ENCODE data around the gene NDC80. TPM values are rescaled to one million over a fixed set of nuclear protein-coding genes. Genes with fewer than 3 reads are reported as not detected.

NDC80 gene
- total RNA-seq, 1 donor from 2014 or later: 0.29 TPM

DNA sequence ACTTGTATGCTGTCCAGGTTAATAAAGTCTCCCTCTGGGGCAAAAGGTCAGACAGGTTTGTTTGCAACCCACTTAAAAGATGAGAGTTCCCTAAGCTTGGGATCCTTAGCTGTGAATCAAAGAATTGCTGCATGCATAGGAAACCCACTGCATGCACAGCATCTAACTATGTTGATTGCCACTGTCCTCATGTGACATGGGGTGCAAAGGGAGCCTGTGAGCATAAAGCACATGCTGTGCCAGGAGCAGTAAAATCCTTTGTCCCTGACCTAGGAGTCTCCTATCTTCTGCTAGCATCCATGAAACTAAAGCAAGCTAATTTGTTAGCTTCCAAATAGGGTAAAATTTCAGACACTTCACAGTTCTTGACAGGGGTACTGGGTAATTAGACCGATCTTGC lies 13.8 kb upstream of the NDC80 start:
- DNase-seq (ENCODE audit: low spot score): no peak

DNA sequence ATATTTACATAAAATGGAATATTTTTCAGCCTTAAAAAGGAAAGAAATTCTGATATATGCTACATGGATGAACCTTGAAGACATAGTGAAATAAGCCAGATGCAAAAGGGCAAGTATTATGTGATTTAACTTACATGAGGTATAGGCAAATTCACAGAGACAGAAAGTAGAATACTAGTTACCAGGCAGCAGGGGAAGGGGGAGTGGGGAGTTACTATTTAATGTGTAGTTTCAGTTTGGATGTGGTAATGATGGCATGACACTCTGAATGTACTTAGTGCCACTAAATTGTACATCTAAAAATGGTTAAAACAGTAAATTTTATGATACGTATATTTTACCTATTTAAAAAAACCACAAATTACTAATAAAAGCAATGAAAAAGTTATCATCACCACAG lies 12.1 kb upstream of the NDC80 start:
- DNase-seq (ENCODE audit: low spot score): no peak

DNA sequence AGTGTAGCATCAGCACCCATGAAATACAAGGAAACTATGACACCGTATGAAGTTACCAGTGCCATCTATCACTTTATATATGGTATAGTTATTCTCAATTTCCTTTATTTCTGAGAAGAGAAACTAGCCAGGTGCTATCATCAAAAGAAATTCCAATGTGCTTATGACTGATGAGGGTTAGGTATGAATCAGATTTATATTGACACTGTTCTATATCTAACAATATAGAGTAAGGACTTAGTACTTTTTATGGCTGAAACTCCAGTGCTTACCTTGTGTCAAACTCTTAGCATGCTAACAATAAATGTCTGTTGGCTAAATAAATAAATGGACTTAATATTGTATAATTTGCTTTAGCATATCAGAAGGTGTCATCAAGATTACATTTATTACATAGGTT lies 7.0 kb upstream of the NDC80 start:
- no peak for DNase-seq (ENCODE audit: low spot score)

DNA sequence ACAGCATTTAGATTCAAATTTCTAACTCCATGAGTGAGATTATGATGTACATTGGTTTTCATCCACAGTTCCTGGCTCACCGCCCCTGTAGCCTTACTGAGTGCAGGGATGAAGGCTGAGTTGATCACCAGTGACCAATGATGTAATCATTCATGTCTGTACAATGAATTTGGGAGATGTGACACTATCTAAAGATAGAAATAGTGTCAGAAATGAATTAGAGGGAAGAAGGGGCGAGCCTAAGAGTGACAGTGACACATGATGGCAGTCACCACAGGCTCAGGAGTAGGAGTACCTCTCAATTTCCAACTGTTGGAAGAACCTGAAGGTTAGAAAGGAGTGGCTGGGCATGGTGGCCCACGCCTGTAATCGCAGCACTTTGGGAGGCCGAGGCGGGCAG lies 3.2 kb upstream of the NDC80 start:
- no peak for DNase-seq (ENCODE audit: low spot score)

DNA sequence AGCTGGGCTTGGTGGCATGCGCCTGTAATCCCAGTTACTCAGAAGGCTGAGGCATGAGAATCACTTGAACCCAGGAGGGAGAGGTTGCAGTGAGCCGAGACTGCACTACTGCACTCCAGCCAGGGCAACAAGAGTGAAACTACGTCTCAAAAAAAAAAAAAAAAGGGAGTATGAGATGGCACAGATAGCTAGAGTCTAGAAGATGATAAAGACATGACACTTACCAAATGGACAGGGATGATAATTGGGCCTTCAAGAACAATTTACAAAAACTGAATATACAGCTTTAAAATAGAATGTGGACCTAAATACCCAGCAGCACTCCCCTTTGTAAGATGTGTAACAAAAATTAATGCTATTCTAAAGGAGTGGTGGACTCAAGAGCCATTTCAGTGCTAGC lies 2.8 kb upstream of the NDC80 start:
- no peak for DNase-seq (ENCODE audit: low spot score)

DNA sequence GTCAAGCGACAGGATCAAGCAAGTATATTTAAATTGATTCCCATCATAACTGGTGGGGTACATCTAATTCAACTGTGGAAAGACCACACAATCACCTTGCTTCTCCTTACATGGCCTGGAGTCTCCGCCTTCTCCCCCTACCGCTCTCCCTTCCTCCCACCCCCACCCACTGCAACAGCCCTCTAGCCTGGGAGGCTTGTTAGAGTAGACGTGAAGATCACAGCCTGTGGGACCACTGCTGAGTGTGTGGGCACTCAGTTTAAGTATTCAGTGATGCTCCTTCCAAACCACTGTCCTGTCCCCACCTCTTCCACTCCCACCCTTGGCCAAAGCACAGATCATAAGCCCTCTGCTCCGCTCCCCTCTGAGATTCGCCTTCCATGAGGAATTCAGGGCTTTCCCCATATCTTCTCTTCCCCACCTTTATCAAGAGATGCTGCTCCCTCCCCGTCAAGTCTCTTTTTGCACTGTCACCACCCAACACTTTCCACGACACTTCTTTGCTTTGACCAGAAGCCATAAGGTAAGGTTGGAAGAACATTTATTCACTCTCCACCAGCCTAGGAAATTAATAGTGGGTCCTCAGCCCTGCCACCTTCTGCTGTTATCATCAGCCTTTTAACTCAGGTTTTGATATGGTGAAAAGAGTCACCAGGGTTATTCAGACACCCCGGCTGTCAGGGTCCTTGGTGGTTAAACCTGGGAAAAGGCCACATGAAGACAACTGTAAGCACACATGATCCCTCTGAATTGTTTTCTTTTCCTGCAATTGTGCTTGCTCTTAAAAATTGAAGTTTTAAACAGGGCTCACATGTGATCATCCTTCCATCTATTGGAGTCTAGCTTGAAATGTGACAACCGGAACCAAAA lies 1.8 kb upstream of the NDC80 start:
- no peak for DNase-seq (ENCODE audit: low spot score)

DNA sequence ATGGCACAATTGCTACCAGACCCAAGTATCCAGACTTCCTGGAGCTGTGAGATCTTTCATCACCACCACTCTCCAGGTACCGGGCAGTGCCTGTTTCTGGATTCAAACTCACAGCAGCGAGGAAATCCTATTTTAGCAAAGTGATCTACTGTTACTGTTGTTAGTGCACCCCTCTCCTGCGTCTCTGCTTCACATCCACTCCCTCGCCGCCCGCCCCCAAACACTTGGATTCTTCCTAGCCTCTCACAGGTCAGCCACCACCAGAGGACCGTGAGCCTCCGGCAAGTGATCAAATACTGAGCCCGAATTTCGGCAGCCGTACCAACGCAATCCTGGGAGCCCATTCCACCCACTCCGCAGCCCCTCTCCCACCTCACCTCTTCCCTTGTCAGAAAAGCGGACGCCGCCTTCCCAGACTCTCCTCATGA lies 571 bp upstream of the NDC80 start:
- peak; percentile 91 for DNase-seq (ENCODE audit: low spot score)

DNA sequence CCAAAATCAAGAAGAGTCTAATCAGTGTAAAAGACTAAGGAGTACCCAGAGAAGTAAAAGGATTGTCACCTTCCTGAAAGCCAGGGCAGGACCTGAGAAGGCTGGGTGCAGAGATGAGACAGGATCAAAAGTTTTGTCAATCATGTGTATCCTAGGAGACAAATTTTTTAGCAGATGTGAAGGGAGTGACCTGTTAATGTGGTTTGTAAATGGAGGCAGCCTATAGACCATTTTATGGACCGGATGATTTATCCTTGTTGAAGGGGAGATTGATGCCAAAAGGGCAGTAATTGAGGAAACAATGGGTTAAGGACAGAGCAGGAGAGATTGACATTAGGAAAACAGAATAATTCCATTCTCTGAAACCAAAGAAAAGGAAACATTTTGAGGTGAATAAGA lies 813 bp downstream of the NDC80 start:
- no peak for DNase-seq (ENCODE audit: low spot score)

DNA sequence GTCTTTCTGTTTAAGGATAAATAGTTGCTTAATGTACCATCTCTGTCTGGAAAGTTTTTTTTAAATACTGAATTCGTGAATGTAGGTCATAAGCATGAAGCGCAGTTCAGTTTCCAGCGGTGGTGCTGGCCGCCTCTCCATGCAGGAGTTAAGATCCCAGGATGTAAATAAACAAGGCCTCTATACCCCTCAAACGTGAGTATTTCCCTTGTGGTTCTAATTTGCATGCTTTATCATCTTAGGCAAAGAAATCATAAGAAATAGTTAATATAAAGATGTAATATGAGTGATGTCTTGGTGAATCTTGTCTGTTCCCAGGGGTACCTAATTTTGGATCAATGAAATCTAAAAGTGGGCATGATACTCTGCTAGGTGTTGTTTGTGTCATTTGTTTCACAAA lies 1.5 kb downstream of the NDC80 start:
- DNase-seq (ENCODE audit: low spot score): no peak

DNA sequence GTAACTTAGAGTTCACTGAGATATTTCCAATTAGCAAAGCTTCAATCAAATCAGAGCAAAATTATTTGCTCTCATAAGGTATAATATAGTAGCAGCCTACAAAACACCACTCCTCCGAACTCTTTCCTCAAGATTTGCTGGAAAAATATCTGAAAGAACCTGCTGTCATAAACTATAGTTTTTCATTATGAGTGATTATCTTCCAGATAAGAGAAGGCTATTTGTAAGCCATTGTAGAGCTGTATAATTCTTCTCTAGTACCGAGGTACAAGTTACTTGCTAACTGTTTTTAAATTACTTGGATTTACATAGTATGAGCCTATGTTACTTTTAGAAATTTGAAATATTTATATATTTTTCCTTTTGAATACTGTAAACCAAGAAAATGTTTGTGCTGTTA lies 2.1 kb downstream of the NDC80 start:
- no peak for DNase-seq (ENCODE audit: low spot score)

DNA sequence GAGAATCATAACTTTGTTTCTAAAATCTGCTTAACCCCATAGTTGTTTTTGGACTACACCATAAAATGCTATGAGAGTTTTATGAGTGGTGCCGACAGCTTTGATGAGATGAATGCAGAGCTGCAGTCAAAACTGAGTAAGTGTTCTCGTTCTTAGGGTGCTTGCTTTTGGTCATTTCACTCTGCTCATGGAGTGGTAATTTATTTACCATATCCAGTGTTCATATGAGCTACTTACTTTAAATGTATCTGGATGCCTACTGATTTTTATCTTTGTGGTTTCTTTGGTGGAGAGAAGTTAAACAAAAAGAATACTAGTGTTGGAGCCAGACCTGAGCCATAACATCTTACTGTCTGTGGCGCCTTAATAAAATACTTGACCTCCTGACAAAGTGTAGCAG lies 16.4 kb downstream of the NDC80 start:
- DNase-seq (ENCODE audit: low spot score): no peak

DNA sequence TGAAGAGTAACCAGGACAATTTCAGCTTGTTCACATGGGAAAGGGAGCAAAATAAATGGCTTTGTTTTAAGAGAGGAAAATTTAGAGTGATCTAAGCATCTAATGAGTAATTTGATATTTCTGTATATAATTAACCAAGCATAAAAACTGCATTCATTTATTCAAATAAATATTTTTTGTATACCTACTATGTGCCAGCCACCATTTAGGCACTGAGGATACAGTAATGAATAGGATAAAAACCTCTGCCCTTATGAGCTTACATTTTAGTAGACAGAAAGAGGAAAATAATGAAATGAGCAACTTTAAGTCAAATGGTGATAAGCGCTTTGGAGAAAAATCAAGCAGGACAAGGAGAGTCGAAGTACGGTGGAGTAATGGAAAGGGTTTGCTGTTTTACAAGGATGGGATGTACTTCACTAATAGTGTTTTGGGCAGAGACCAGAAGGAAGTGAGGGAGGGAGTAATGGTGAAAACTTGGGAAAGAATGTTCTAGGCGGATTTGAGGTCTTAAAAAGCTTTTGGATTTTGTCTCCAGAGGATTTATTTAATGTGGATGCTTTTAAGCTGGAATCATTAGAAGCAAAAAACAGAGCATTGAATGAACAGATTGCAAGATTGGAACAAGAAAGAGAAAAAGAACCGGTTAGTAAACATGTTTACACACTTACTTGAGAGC lies 17.4 kb downstream of the NDC80 start:
- no peak for DNase-seq (ENCODE audit: low spot score)

DNA sequence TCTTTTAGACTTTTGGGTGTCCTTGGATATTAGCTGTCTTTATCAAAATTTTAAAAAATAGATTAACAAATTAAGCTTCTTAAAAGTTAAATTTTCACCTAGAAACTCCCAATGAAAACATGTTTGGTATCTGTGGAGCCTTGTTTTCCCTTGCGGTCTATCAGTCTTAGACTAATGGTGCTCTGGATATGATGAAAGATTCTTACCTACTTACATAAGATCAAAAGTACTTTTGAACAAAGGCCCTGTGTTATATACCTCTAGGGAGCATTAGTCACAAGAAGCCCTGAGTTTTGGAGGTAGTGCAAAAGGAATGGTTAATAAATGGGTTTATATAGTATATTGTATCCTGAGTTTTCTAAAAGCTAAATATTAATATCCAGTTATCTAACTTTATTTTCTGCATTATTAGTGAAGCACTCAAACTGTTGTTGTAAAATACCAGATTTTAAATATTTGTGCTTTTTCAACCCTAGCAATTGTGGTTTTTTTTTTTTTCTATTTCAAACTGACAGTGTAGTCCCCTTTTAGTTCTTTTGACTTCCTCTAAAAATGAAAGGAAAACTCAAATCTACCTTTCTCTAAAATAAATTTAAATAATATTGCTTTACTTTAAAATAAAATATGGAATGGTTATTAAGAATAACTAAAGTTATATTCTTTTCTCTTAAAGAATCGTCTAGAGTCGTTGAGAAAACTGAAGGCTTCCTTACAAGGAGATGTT lies 18.1 kb downstream of the NDC80 start:
- no peak for DNase-seq (ENCODE audit: low spot score)

DNA sequence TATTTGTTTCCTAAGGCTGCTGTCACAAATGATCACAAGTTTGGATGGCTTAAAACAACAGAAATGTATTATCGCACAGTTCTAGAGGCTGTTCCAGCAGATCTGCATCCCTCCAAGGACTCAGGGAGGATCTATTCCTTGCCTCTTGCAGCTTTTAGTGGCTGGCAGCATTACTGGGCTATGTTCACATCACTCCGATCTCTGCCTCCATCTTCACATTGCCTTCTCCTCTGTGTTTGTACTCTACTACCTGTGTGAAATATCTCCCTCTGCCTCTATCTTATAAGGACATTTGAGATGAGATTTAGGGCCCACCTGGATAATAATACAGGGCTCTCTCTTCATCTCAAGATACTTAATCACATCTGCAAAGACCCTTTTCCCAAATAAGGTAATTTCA lies 18.9 kb downstream of the NDC80 start:
- no peak for DNase-seq (ENCODE audit: low spot score)

DNA sequence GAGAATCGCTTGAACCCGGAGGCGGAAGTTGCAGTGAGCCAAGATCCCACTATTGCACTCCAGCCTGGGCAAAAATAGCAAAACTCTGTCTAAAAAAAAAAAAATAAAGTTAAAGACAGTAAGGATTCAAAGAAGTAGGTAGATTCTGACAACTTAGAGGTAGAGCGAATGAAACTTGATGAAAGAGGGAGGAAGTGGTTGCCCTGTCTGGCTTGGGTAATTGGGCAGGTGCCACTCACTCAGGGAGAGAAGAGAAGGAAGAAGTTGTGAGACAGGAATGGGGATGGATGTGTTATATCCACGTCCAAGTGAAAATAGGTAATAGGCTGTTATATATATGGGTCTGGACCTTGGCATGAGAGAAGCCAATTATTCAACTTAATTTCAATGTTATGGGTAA lies 26.3 kb downstream of the NDC80 start:
- DNase-seq (ENCODE audit: low spot score): no peak

DNA sequence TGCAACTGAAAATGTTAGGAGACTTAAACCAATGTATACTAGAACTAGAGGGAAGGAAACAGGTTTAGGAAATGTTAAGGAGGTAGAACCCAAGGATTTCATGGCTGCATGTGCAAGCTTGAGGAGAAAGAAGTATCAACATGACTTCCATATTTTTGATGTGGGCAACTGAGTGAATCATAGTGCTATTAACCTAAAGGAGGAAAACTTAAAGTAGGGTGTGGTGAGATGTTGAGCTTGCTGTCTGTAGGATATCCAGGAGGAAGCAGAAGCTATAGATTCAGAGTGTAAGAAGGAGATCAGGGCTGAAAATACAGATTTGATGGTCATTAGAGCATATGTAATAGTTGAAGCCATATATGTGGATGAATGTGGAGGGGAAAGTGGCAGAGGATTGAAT lies 31.5 kb downstream of the NDC80 start:
- DNase-seq (ENCODE audit: low spot score): no peak

DNA sequence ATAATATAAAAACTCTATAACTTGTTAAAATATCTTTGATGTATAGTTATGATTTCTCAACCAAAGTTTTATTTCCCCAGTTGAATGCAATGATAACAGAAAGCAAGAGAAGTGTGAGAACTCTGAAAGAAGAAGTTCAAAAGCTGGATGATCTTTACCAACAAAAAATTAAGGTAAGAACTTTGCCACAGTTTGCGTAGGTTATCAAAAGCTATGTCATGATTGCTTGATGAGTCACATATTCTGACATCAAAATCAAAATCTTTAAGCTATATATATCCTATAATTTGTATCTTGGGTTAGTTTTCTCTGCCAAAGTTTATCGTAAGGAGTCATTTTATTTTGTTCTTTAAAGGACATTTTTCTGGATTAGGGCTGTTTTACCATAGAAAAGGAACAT lies 35.0 kb downstream of the NDC80 start:
- DNase-seq (ENCODE audit: low spot score): no peak

DNA sequence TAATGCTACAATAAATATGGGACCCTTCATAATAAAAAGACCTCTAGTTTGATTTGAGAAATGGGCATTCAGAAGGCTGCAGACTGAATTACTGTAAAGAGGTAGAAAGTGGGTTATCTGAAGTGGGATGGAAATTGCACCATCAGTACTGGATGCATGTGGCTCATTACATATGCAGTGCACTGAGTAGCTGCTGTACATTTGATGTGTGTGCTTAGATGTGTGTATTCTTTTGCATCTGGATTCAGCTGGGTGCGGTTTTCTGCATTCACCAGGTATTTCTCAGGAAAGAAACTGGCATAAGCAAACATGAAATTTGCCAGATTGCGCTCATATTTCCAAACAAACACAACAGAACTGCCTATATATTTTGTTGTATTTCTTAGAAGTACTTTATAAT lies 38.2 kb downstream of the NDC80 start:
- DNase-seq (ENCODE audit: low spot score): no peak

DNA sequence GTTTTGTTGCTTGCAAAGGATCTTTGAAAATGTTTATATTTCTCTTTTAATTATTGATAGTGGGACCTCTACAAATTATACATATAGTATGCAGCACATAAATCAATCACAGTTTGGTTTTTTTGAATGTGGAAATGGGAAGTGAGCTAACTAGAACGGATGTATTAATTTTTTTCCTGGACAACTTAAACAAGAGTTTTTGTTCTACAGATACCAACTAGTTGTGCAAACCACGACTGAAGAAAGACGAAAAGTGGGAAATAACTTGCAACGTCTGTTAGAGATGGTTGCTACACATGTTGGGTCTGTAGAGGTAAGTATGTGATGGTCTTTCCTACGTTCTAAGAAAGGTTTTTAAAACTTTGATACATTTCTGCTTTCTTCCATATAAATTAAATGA lies 39.2 kb downstream of the NDC80 start:
- no peak for DNase-seq (ENCODE audit: low spot score)

DNA sequence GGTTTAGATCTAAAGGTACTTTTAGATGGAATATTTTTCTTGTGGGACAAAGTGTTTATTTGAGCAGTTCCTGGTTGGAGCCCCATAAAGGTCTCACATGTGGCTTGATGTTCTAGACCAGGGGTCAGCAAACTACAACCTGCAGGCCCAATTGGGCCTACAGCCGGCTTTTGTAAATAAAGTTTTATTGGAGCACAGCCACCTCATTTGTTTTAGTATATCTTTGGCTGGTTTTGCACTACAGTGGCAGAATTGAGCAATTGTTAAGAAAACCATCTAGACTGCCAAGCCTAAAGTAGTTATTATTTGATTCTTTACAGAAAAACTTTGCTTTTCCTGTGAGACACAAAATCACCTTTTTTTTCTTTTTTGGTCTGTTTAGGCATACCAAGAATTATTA lies 41.6 kb downstream of the NDC80 start:
- no peak for DNase-seq (ENCODE audit: low spot score)

DNA sequence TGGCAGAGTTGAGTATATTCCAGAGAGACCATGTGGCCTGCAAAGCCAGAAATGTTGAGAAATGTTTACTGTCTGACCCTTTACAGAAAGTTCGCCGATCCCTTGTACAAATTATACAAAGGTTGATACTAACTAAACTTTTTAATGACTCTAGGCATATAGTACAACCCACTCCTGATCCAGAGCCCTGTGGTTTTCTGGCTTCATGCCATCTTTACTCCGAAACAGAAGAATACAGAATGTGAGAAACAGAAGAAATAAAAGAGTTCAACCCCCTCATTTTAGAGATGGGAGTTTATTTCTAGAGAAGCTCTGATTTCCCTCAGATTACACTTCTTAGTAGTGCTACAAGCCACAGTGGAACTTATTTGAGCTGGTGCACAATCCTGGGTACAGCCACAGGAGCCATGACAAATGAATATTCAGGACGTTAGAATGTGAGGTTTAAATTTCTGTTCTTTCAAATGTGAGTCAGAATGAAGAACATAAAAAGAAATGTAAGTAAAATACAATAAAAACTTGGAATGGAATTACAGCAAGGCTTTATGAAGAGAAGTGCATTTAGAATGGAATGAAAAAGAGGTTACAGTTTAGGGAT lies 46.1 kb downstream of the NDC80 start:
- DNase-seq (ENCODE audit: low spot score): no peak

DNA sequence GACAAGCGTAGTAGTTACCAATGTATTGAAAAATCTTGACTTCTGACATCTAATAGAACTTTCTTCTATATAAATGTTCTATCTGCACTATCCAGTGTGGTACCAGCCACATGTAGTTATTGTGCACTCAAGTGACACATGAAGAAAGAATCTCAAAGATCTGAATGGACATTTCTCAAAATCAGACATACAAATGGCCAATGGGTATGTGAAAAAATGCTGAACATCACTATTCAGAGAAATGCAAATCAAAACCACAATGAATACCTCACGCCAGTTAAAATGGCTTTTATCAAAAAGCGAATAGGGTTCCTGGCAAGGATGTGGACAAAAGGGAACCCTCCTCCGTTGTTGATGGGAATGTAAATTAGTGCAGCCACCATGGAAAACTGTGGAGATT lies 46.7 kb downstream of the NDC80 start:
- no peak for DNase-seq (ENCODE audit: low spot score)

Measured in mesenteric fat pad (tissue), 1 donor.